Umbilical cord (tissue), 2 donors: ENCODE results near the gene UST. TPM values are rescaled to one million over a fixed set of nuclear protein-coding genes. Genes with fewer than 3 reads are reported as not detected.
A peak's percentile ranks its signal among the peaks of the same experiment; 100 is the strongest.

Source experiments
- DNase-seq: peaks from one replicate; pipeline ENCODE4 v3.0.0-alpha.2; 2015; ENCODE audit warnings: low spot score
- total RNA-seq: library from RNA; depleted of rRNA; stranded (reverse); fragments of >200 nt; gene quantifications from one replicate; pipeline ENCODE4 v1.2.3, GENCODE V29; 2014; ENCODE audit warnings: low replicate concordance; ENCODE audit not compliant: insufficient read depth

The UST gene
- total RNA-seq, result 39.7 TPM

- peak; percentile 98 for DNase-seq
These were observed at the start of gene UST for GRCh38 chr6:148746363-148747144. UST (plus strand) TSS chr6:148747030; CDS start chr6:148747431, 401 bp downstream.

GRCh38 chr6:148697895-148698440 lies 48.9 kb upstream of the UST start:
- DNase-seq, result no peak

GRCh38 chr6:148698671-148699180 lies 48.1 kb upstream of the UST start:
- DNase-seq, result no peak

- no peak for DNase-seq
These were observed 46.6 kb upstream of the UST start for GRCh38 chr6:148700047-148700715.

- peak; percentile 2 for DNase-seq
These were observed 46.0 kb upstream of the UST start for GRCh38 chr6:148700741-148701311.

- no peak for DNase-seq
These were observed 45.5 kb upstream of the UST start for GRCh38 chr6:148701375-148701774.

GRCh38 chr6:148703900-148704299 lies 42.9 kb upstream of the UST start:
- DNase-seq, result no peak

- DNase-seq, result no peak
These were observed 42.2 kb upstream of the UST start for GRCh38 chr6:148704400-148705246.

- DNase-seq, result no peak
These were observed 38.1 kb upstream of the UST start for GRCh38 chr6:148708707-148709106.

- DNase-seq, result no peak
These were observed 37.3 kb upstream of the UST start for GRCh38 chr6:148709577-148709976.

GRCh38 chr6:148711833-148712654 lies 34.8 kb upstream of the UST start:
- no peak for DNase-seq

- DNase-seq, result no peak
These were observed 33.6 kb upstream of the UST start for GRCh38 chr6:148713033-148713738.

GRCh38 chr6:148713921-148714320 lies 32.9 kb upstream of the UST start:
- DNase-seq, result no peak

- DNase-seq, result no peak
These were observed 30.0 kb upstream of the UST start for GRCh38 chr6:148716811-148717210.

GRCh38 chr6:148720406-148720805 lies 26.4 kb upstream of the UST start:
- peak; percentile 78 for DNase-seq

GRCh38 chr6:148720897-148721296 lies 25.9 kb upstream of the UST start:
- no peak for DNase-seq

GRCh38 chr6:148723484-148723883 lies 23.3 kb upstream of the UST start:
- DNase-seq, result no peak

- no peak for DNase-seq
These were observed 22.4 kb upstream of the UST start for GRCh38 chr6:148724428-148724827.

GRCh38 chr6:148727104-148727503 lies 19.7 kb upstream of the UST start:
- no peak for DNase-seq

GRCh38 chr6:148735989-148736388 lies 10.8 kb upstream of the UST start:
- no peak for DNase-seq
